WI38 (cell line): Measurements from ENCODE around the gene VLDLR.

Experiments
- H3K4me3 ChIP-seq: 2 replicates; pipeline ENCODE4 v1.5.1; 2011; ENCODE audit warnings: low read depth, mild to moderate bottlenecking, control low read depth, low read length
- TF ChIP-seq, protein P1 (sequence below): IDR thresholded peaks from 2 replicates; pipeline ENCODE4 v1.5.1; 2012; ENCODE audit warnings: low read depth, mild to moderate bottlenecking, control low read depth, low read length

Gene VLDLR

DNA sequence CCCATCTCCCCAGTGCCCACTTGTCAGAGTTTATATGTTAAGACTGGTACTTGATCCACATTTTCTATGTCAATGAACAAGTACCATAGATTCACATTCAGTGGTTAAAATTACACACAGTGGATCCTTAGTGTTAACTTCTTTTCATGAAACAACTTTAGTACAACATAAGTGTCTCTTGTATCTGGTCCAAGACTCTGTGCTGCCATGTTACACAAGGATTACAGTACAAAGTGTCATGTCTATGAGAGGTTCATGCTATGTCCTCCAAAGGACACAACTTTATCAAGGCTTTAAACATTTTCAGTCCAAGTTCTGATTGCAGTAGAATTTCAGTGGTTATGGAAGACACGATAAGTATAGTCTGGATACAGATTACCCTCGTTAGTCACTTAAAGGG is 13.3 kb upstream of the VLDLR start:
- no peak overlapping the region for H3K4me3 ChIP-seq
- TF ChIP-seq, protein P1, sequence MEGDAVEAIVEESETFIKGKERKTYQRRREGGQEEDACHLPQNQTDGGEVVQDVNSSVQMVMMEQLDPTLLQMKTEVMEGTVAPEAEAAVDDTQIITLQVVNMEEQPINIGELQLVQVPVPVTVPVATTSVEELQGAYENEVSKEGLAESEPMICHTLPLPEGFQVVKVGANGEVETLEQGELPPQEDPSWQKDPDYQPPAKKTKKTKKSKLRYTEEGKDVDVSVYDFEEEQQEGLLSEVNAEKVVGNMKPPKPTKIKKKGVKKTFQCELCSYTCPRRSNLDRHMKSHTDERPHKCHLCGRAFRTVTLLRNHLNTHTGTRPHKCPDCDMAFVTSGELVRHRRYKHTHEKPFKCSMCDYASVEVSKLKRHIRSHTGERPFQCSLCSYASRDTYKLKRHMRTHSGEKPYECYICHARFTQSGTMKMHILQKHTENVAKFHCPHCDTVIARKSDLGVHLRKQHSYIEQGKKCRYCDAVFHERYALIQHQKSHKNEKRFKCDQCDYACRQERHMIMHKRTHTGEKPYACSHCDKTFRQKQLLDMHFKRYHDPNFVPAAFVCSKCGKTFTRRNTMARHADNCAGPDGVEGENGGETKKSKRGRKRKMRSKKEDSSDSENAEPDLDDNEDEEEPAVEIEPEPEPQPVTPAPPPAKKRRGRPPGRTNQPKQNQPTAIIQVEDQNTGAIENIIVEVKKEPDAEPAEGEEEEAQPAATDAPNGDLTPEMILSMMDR = no peak

DNA sequence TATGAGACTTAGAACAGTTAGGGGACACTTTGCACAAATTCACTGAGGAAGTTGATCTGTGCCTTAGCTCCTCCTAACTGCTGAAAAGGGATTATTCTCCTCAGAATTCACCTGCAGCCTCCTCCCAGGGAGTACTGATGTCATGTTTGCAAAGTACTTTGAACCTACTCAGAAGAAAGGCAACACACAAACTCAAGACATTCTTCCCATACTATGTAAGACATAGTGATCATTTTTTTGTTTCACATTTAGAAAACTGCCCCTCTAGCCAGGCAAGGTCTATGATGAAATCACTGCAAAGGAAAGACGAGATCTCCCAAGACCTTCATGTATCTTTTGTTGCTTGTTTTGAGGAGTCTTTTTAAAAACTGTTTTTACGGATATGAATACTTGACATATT is 10.6 kb upstream of the VLDLR start:
- no peak overlapping the region for H3K4me3 ChIP-seq
- TF ChIP-seq, protein P1 = no peak

DNA sequence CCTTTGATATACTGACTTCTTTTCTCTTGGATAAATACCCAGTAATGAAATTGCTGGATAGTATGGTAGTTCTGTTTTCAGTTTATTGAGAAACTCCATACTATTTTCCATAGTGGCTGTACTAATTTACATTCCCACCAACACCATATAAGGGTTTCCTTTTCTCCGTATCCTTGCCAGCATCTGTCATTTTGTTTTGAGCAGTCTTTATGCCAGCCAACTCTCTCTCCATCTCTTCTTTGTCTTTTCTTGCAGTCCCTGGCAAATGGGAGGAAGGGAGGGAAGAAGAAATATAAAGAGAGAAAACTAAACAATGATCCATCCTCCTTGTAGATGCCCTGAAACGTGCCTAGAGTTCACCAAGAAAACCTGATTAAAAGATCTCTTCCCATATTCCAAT is 9.6 kb upstream of the VLDLR start:
- TF ChIP-seq, protein P1 = no peak
- no peak overlapping the region for H3K4me3 ChIP-seq

DNA sequence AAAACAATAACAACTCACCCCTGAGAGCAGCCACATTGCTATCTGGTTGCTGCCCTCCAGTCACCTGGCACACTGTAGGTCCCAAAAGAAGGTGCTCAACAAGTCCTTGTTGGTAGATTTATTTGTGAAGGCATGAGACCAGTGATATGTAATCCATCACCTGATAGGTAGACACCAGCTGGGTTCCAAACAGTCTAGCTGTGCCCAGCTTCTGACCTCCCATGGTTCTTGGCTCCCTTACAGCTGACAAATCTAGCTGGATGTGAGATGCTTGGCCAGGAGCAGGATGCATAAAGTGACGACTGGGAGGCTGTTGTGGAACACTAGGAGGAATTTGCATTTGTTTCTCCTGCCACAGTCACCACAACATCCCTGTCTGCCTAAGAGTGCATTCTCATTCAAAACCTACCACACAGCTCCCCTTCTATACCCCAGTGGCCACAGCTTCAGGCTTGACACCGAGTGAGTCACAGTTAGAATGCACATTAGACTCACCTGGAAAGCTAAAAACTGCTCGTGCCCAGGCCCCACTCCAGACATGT is 7.8 kb upstream of the VLDLR start:
- TF ChIP-seq, protein P1 = no peak
- no peak overlapping the region for H3K4me3 ChIP-seq

DNA sequence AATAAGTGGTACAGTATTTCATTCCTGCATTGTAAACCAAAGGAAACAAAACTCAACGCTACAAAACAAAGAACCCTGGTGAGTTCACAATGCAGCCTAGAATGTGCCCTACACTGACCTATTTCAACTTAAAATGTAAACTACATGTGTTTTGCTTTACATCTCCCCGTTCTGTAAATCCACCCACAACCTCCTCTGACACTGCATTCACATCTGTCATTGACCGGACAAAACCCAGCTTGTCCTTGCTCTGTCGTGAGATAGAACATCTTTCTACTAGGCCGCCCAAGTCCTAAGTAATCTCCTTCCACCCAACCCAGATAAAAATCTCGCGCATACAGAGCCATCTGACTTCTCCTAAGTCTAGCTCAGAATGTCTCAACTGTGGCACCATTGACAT is 6.1 kb upstream of the VLDLR start:
- H3K4me3 ChIP-seq = no peak overlapping the region
- TF ChIP-seq, protein P1 = no peak

DNA sequence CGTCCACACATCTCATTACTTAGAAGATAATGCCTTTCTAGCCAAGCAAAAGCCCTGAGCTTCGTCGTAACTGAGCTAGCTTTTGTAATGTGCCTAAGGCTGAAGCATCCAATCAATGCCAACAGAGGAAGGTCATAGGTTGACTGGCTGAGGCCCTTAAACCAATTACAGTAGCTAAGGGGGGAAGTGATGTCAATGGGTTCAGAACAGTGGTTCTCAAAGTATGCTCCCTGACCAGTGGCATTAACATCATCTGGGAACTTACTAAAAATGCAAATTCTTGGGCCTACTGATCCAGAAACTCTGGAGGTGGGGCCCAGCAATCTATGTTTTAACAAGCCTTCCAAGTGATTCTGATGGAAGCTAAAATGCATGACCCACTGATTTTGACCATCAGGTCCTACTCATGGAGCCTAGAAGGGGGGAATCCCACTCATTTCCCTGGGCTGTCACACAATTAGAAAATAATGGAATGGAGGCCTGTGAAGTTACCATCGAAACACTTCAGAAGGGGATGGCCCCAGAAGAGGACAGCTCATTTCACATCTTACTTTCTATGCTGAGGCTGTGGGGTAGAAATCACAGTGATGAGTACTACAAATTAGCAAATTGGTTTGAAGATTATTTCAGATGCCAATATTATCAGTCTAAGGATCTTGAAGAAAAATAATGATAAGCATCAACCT is 4.8 kb upstream of the VLDLR start:
- H3K4me3 ChIP-seq = no peak overlapping the region
- TF ChIP-seq, protein P1 = no peak

DNA sequence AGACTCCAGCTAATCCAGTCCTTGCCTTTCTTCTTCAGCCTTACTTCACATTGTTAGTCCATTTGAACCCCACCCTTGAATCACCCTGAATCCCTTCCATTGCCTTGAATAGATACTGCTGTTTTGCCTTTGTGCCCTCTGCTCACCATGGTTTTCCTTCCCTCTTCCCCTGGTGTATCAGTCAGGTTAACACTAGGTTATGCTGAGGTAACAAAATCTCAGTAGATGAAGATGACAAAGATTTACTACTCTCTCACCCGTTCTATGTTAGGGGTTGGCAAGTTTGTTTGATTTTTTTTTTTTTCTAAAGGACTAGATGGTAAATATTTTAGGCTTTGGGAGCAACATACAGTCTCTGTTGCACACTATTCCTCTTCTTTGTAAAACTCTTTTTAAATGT is 3.3 kb upstream of the VLDLR start:
- H3K4me3 ChIP-seq = no peak overlapping the region
- TF ChIP-seq, protein P1 = no peak
